ENCODE results near the gene COL4A1.

Gene COL4A1

DNA sequence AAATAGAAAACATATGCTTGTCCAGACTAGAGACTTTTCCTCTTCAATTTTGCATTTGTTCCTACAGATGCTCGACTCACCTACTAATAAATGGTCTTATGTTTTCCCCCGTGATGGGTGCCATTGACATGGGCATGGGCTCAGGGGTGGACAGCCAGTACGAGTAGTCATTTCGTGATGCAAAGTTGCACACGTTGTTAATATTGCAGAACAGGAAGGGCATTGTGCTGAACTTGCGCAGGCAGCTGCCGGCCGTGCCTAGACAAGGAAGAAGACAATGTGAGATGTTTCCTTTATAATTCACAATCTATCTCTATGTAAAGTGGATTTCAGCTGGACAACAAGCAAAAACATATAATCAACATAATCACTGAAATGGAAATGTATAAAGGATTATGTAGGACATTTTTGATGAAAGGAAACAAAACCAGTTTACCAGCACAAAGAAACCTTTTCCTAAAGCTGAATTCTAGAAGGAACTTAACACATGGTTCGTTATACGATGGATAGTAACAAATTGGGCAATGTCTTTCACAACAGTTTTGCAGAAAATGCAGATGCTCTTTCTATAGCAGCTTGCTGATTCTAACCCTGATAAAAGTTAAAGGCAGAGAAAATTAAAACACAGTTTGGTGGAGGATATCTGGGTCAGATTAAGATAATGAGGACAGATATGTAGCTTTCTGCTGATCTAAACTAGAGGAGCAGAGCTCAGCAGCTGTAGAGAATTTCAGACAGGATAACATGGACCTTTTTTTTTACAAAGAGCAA is 145.7 kb downstream of the COL4A1 start:
- DNase-seq (ENCODE audit: low spot score) = no peak

DNA sequence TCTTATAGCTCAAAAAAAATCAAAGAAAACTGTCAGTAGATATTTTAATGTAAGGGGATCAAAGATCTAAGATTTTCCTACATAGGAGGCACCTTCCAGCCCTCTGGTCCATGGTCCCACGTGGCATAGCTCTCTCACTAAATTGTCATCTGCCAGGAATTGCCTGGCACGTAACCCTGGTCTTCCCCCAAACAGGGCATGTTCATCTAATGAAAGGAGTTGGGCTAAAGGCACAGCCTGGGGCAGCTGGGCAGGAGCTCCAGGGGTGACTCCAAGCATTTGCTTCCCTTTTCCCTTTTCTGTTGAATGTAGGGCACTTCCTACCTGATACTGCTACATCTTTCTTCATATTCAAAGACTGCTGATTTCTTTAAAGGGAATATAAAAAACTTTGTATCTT is 148.7 kb downstream of the COL4A1 start:
- DNase-seq (ENCODE audit: low spot score) = no peak

DNA sequence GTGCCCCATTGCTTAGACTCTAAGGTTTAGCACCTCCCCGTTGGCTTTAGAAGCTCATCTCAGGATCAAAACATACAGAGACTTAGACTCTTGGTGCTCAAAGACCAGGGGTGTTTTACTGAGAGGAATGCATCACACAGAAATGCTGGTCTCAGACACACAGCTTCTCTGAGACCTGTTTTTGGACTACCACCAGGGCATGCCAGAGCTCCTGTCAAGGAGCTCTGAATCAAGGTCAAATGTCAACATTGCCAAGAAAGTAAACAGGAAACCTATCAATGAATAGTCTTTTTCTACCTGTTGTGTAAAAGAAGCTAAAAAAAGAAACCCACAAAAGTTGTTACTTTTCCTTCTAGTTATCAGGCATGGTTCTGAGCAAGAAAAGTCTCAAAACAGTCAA is 149.2 kb downstream of the COL4A1 start:
- DNase-seq (ENCODE audit: low spot score) = no peak

DNA sequence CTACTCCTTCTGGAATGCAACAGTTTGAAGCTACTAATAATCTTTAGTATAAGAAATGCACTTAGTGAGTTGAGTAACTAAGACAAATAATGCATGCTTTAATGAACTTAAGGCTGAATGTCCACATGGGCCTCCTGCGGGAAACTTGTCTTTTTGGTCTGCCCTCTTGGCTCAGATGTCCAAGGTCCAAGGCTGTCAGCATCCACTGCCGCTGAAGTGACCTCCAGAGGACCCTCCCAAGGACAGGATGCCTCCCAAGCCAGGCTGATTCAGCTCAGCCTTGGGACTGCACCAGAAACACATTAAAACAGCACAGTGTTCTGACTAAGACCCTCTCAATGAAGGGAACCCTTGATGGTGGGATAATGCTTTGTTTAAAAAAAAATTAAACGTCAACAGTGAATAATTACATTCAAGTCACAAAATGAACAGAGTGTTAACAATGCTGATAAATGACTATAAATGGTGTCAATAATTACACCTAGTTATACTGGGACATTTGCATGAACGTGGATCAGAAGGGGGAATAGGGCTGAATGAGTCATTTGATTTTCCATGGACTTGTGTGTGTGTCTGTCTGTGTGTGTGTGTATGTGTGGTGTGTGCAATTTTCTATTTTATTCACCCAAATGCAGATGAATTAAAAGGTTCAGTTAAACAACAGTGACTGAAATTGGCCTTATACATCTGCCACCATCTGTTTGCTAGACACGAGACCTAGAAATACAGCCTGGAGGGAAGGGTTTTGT is 150.5 kb downstream of the COL4A1 start:
- DNase-seq (ENCODE audit: low spot score) = no peak

DNA sequence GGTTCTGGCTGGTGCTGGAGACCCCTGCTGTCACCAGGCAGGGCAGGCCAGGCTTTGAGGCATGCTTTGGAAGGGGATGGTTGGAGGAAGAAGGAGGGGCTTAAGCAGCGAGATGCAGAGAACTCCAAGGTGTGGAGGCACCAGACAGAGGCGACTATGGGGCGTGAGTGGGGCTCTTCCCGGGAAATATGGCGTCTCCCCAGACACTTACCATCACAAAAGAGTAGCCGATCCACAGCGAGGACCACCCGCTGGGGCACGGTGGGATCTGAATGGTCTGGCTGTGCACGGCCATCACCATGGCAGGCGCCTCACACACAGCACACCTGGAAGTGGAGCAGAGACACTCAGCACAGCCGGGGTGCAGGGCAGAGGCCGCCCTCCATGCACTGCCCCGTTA is 151.9 kb downstream of the COL4A1 start:
- DNase-seq (ENCODE audit: low spot score) = no peak

DNA sequence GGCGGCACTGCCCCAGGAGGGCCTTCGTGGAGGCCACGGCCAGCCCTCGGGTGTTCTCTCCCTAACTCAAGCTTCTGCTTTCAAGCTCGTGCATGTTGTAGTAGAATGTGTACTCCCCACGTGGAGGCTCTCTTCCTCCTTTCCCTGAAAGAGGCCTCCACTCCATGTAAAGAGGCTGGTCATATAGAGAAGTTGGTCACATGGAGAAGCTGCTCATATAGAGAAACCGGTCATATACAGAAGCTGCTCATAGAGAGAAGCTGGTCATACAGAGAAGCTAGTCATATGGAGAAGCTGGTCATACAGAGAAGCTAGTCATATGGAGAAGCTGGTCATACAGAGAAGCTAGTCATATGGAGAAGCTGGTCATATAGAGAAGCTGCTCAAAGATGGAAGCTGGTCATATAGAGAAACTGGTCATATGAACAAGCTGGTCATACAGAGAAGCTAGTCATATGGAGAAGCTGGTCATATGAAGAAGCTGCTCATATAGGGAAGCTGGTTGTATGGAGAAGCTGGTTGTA is 152.5 kb downstream of the COL4A1 start:
- no peak for DNase-seq (ENCODE audit: low spot score)

DNA sequence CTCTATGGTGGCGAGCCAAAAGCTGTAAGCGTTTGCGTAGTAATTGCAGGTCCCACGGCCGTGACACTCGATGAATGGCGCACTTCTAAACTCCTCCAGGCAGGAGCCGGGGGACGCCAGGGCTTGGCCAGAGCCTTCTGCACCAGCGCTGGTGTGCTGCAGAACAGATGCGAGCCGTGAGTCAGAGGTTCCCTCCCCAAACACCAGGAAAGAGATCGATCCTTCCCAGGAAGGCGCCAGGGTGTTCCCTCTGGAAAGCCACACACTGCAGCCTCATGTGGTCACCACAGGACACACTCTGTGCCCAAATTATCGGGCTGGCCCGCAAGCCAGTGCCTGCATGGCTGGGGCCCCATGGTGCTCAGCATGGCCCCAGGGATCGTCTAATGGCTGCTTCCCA is 154.6 kb downstream of the COL4A1 start:
- DNase-seq (ENCODE audit: low spot score) = no peak

DNA sequence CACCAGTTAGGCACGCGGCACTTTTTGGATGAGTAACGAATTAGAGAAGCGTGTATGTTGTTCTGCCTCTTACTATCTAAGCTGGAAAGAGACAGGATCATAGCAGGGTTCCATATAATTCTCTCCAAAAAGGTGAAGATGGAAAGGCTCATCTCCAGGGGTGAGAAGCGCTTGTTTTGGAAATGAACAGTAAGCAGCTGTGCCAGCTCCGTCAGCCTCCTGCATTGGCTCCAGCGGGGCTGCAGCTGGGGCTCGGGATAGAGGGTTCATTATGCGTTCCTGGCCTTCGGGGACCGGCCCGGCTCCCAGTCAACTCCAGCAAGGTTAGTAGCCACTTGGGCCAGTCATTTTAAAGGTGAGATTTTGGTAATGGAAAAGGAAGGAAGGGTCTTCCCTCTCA is 155.5 kb downstream of the COL4A1 start:
- DNase-seq (ENCODE audit: low spot score) = no peak

DNA sequence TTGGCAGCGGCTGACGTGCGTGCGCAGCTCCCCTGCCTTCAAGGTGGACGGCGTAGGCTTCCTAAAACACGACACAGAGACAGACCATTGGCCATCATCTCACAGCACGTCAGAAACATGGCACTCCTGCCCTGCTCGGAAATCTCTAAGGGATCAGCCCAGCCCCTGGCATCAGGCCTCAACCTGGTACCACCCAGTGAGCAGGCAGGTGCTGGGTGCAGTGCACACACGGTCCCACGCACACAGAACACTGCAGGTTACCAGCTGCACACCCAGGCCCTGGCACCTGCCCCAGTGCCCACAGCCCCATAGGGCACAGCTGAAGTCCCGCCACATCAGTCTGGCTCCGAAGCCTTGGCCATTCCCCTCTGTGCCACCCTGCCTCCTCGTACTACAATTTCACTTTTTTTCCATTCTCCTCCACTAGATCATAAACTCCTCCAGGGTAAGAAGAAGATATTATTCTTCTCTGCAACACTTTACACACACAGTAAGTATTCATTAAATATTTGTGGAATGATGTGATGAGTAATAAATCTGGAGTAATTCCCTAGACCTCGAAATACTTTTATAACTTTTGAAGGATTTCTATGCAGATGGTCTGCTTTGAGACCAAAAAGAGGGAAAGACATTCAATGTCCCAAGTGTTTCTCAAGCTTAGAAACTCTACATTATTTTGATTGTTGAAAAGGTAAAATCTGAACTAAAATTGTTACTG is 156.4 kb downstream of the COL4A1 start:
- no peak for DNase-seq (ENCODE audit: low spot score)

DNA sequence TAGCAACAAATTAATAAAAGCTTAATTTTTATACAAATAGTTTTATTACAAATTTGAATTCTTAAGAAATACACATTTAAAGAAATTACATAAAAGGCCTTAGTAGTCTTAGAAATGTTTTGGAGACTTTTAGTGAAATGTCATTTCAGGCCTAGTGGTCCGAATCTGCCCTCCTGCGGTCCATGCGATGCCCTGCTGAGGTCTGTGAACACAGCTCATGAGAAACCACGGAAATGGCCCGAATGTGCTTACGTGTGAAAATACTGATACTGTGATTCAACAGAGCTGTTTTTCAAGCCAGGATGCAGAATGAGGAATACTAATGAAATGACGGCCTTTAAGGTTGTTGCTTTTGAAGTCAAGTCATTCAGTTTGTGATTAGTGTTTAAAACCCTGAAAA is 157.9 kb downstream of the COL4A1 start:
- DNase-seq (ENCODE audit: low spot score) = no peak

DNA sequence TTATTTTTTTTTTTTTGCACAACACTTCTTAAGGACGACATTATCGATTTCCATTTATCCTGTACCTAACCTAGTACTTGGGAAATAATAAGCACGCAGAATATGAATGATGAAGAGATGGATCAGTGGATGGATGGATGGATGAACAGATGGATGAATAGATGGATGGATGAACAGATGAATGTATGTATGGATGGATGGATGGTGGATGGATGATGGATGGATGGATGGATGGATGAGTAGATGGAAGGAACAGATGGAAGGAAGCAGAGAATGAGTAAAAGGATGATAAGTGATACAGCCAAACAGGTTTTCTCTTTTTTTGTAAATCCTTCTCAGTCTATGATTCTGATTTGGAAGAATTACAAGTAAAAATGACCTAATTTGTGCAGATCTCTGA is 166.9 kb downstream of the COL4A1 start:
- DNase-seq (ENCODE audit: low spot score) = no peak

DNA sequence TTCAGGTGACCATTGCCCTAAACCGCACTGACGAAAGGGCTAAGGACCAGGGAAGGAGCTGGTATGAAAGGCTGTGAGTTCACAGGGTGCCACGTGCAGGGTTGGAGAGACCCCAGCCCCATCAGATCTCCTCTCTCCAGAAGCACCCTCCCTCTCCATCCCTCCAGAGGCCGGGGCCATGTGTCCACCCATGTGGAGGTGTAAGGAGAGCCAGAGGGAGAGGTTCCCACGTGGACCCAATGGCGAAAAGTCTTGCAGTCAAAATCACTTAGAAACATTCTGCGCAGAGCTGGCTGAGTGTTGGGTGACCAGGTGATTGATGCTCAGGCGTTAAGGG is 168.3 kb downstream of the COL4A1 start:
- DNase-seq (ENCODE audit: low spot score) = no peak

DNA sequence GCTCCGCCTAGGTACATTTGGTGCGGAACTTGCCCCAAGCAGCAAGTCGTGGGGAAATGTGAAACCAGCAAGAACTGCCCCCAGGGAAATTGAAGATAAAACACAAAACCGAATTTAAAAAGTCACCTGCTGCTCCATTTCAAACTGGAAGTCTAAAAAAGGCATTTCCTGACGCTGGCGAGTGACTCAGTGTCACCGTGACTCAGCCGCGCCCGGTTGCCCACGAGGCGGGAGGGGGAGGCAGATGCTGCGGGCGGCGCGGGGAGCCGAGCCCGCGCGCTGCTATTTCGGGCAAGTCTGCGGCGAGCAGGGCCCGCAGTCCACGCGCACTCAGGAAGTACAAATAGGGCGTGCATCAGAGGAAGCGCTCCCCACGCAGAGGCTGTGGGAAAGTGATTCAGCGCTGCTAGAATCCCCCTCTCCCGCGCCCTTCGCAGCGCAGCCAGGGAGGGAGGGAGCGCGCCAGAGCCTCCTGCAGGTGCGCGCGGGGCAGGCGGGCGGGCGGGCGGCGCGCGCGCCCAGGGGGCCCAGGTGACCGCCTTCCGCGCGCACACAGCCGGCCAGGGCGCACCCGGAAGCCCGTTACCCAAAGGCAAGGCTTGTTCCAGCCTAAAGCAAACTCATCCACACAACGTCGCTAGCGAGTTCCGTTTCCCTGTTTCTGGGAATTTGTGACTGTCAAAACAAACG is 168.8 kb downstream of the COL4A1 start:
- peak; percentile 39 for DNase-seq (ENCODE audit: low spot score)

DNA sequence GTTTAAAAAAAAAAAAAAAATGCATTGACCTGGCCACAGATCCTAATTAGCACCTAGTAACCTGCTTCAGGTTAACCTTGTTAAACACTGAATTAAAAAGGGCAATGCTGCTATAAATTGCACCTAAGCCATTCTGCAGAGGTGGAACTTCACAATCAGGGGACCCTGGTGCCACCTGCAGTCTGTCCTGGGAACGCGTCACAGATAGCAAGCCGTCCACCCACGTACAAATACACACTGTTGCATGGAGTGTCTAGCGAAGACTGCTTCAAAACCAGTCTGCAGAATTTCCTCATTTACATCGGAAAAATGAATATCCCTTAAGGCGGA is 169.3 kb downstream of the COL4A1 start:
- DNase-seq (ENCODE audit: low spot score) = peak; percentile 1

DNA sequence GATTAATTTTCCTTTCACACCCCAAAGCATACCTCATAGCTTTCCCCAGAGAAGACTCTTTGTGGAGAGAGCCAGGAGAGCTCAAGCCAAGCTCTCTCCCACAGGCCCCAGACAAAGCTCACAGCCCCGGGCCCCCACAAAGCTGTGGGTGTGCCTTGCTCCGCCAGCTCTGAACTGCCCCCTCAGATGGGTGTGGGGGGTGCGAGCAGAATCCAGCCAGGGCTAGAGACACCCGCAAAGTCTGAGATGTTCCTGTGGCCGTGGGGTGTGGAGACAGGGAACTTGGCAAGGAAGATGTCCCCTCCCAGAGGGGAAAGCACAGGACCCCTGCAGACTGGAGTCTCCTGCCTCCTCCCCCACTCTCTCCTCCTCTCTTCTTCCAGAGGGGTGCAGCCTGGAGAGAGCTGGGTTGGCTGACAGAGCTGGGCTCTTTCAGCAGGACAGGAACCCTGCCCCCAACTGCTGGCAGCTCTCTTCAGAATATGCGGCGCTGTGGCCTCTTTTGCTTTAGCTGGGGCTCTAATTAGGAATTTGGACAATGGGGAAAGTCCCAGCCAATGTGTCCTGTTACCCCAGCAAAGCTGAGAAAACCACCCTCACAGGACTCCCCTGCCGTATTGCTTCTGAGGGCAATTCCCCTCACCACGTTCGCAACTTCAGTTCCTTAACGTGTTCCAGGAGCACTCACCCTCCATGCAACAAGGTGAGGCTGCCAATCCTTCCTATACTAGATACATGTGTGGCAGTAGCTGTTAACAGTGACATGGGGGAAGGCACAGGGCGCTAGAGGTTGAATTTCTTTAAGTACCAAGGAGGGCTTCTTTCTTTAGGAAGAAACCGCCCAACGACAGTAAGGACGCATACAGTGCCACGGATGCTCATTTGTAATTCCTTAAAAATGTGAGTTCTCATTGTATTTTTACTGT is 170.0 kb downstream of the COL4A1 start:
- no peak for DNase-seq (ENCODE audit: low spot score)

DNA sequence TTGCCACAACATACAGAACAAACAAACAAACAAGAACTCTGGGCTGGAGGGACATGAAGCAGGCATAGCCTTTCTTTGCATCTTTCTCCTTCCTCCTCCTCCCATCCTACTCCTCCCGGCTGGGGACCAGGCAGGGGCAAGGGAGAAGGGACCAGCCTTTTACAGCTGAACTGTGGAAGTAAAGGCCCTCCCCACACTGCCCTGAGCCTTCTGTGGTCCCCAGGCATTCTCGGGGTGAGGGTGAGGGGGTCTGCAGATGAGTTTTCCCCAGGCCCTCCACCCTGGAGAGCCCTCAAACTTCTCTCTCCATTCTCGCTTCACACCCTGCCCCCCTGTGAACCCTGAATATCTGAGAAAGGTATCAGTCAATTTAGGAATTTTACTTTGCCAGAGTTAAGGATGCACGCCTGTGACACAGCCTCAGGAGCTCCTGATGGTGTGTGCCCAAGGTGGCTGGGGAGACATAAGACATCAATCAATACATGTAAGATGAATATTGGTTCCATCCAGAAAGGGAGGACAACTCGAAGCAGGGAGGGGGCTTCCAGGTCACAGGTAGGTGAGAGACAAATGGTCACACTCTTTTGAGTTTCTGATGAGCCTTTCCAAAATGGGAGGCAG is 170.9 kb downstream of the COL4A1 start:
- DNase-seq (ENCODE audit: low spot score) = no peak

DNA sequence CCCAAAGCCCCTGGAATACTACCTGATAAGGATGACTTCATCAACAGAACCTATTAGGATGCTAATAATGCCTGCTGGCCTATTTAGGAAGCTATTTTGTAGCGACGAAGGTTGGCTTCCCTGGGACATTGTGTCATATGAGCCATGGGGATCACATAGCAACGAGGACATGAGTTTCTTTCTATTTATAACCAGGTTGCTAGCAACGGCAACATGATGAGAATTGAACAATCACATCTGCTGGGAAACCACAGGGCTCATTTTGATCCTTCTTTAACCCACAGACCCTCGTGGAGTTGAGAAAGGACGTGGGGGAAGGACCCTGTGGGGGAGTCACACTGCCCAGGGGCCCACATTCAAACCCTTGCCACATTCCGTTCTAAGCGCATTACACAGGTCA is 172.2 kb downstream of the COL4A1 start:
- DNase-seq (ENCODE audit: low spot score) = no peak

DNA sequence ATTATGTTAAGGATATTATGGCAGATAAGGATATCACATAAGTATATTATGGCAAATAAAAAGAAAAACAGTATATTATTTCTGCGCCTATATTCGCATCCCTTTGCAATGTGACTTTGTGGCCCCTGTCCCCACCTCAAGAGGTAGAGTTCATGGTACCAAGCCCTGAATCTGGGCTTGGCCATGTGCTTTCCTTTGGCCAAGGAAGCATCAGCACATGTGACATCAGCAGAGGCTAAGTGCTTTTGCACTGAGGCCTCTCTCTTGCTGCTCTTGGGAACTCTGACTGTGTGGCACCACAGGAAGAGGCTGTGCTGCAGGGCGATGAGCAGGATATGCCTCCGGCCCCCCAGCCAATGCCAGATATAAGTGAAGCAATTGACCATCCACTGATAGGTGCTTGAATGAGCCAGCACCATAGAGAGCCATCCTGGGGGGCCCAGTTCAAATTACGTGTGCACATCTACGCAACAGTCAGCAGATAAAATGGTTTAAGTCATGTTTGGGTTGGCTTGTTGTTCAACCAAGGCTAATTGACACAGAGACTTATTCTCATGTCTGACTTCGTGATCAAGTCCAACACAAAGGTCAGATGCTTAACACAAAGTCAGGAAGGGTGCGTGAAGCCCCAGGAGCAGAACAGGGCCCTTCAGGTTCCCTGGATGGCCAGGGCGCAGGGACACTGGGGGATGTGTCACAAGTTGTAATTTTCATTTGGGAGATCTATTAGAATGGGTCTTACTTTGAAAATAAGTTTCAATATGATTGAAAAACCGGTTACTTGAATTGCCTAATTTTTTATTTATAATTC is 173.3 kb downstream of the COL4A1 start:
- no peak for DNase-seq (ENCODE audit: low spot score)

DNA sequence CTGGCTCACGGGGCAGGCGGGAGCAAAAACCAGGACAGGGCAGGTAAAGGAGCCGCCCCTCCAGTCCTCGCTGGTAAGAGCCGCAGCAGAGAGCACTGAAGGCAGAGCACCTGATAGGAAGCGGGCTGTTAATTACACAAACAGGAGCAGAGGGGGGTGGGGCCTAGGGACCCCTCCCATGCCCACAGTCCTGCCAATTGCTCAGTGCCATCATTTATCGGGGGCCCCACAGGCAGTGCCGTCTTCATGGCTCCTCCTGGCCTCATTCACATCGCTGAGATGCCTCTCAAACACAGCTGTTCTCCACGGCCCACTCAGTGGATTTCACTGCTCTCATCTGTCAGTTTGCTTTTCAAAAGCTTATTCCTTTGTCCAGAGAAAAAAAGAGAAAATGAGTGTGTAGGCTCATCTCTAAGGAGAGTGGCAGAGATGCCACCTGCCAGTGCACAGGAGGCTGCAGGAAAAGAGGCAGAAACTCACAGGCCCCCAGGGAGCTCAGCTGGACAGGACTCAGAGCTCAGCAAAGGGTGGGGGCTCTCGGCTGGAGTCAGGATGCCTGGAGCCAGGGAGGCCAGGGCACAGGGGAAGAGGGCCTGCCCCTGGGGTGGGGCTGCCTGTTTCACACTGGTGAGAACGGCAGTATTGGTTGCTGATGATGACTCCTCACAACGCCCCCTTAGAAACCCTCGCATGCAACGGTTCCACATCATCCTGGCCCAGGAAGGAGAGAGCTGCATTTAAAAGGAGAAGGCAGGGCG is 174.6 kb downstream of the COL4A1 start:
- no peak for DNase-seq (ENCODE audit: low spot score)

Measured in CD4-positive, alpha-beta T cell treated with Interleukin-15 for 4 hours (primary cell).